ENCODE data around the gene IFI27L1.

DNA sequence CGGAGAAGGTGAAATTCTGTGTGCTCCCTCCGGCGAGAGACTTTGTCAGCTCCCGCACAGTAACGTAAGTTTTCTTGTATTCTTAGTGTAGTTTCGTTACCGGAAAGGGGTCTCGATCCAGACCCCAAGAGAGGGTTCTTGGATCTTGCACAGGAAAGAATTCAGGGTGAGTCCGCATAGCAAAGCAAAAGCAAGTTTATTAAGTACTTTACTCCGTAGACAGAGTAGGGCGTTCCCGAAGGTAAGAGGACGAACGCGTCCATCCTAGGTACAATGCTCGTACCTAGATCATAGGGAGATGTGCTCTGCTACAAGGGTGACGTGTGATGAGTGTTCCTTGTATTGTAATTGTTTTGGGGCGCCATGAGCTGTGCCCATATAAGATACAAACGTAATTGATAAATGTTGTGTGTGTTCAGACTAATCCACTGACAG lies 293 bp downstream of the IFI27L1 start:
- TF ChIP-seq, protein P1, sequence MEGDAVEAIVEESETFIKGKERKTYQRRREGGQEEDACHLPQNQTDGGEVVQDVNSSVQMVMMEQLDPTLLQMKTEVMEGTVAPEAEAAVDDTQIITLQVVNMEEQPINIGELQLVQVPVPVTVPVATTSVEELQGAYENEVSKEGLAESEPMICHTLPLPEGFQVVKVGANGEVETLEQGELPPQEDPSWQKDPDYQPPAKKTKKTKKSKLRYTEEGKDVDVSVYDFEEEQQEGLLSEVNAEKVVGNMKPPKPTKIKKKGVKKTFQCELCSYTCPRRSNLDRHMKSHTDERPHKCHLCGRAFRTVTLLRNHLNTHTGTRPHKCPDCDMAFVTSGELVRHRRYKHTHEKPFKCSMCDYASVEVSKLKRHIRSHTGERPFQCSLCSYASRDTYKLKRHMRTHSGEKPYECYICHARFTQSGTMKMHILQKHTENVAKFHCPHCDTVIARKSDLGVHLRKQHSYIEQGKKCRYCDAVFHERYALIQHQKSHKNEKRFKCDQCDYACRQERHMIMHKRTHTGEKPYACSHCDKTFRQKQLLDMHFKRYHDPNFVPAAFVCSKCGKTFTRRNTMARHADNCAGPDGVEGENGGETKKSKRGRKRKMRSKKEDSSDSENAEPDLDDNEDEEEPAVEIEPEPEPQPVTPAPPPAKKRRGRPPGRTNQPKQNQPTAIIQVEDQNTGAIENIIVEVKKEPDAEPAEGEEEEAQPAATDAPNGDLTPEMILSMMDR (conservative IDR thresholded peaks at IDR 0.05; ENCODE audit: low read length), result no peak
- TF ChIP-seq EZH2phosphoT487 (IDR thresholded peaks at IDR 0.05; ENCODE audit: borderline replicate concordance), result no peak

All from Loucy (cell line).